Breast epithelium (tissue), 4 donors: Measurements from ENCODE around the gene TNK2. TPM values are rescaled to one million over a fixed set of nuclear protein-coding genes. Genes with fewer than 3 reads are reported as not detected.

Experiments used
- DNase-seq, 2 donors: peaks; one replicate each; pipeline ENCODE4 v3.0.0-alpha.2; 2019; ENCODE audit warnings: low spot score in 2 of 2
- H3K27ac ChIP-seq, 2 donors: fragments of 200-600 bp; sonication (generic) in 1 of 2; one replicate each; pipeline ENCODE4 v1.5.1; 2016 to 2019; ENCODE audit warnings: mild to moderate bottlenecking in 1 of 2
- H3K27me3 ChIP-seq, 2 donors: fragments of 200-600 bp; sonication (generic) in 1 of 2; one replicate each; pipeline versions ENCODE4 v1.5.1 to v1.6.0; 2017 to 2019; ENCODE audit warnings: control low read depth in 1 of 2, mild to moderate bottlenecking in 1 of 2
- H3K36me3 ChIP-seq: fragments of 200-600 bp; one replicate; pipeline ENCODE4 v1.5.1; 2019
- H3K4me1 ChIP-seq, 2 donors: fragments of 200-600 bp; sonication (generic); one replicate each; pipeline ENCODE4 v1.5.1; 2016 to 2019; ENCODE audit warnings: control low read depth in 1 of 2
- H3K4me3 ChIP-seq, 3 donors: fragments of 200-600 bp; sonication (generic); 1 replicate in 2 of 3; 2 replicates in 1 of 3; pipeline ENCODE4 v1.5.1; 2016 to 2019; ENCODE audit warnings: mild to moderate bottlenecking in 3 of 3, moderate library complexity in 2 of 3
- H3K9me3 ChIP-seq, 2 donors: fragments of 200-600 bp; sonication (generic) in 1 of 2; one replicate each; pipeline ENCODE4 v1.5.1; 2016 to 2019; ENCODE audit warnings: control low read depth in 1 of 2
- POLR2A ChIP-seq: fragments of 450-650 bp; IDR thresholded peaks from one replicate; pipeline ENCODE4 v1.6.1; 2016; ENCODE audit warnings: antibody characterized with exemption, mild to moderate bottlenecking, moderate library complexity
- POLR2AphosphoS5 ChIP-seq, 3 donors: sonication (generic); formaldehyde crosslinking; IDR thresholded peaks; one replicate each; pipeline ENCODE4 v1.6.1; 2017; ENCODE audit warnings: antibody characterized with exemption in 3 of 3
- intact Hi-C: fragments of 100-400 bp; cut with DNase I; formaldehyde crosslinking; loops from one replicate; pipeline ENCODE4 v1.15.1; 2023; ENCODE audit warnings: low total_unique reads
- total RNA-seq, 3 donors: library from RNA; depleted of rRNA; stranded (reverse); fragments of >200 nt; gene quantifications; one replicate each; pipeline ENCODE4 v1.1.0, GENCODE V29; 2016
- TF ChIP-seq, protein P1 (sequence below), 3 donors: fragments of 450-650 bp; IDR thresholded peaks; one replicate each; pipeline ENCODE4 v1.5.1; 2016 to 2017; ENCODE audit warnings: antibody characterized with exemption in 3 of 3, mild to moderate bottlenecking in 3 of 3, moderate library complexity in 3 of 3

Gene TNK2
- total RNA-seq, 3 donors from 2014 or later, result 13.1 to 28.7 (median 24.9) TPM

DNA sequence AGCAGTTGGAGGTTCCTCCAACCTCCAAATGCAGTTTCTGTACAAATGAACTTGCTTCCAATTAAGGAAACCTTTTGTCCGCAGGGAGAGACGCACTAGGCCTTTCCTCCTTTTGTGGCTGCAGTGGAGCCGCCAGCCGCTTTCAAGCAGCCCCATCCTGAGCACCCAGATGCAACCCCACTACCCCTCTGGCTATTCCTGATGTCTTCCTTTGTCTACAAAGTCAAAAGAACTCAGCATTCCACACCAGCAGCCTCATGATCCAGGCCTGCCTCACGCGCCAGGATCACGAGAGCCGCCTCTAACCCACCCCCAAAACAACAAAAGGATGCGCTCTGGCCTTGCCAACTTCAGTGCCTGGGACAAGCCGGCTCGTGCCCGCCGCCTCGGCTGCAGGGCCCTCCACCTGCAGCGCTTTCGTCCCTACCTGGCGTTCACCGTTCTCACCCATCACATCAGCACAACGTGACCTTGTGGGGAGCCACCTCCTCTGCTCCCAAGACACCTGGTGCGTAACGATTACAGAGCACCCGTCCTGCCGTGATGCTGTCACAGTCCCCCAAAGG lies 48.4 kb downstream of the TNK2 start:
- Histone ChIP-seq H3K27me3 (no peaks in the 10 kb centered on the region), H3K4me1 (peaks cover 0 to 7% of the 10 kb centered on the region in 2 donors), H3K4me3 (no peak overlapping the region), H3K27ac (peak overlapping the region; percentile 17 to 25), H3K9me3 (no peaks in the 10 kb centered on the region), H3K36me3 (no peaks in the 10 kb centered on the region)
- TF ChIP-seq, protein P1, sequence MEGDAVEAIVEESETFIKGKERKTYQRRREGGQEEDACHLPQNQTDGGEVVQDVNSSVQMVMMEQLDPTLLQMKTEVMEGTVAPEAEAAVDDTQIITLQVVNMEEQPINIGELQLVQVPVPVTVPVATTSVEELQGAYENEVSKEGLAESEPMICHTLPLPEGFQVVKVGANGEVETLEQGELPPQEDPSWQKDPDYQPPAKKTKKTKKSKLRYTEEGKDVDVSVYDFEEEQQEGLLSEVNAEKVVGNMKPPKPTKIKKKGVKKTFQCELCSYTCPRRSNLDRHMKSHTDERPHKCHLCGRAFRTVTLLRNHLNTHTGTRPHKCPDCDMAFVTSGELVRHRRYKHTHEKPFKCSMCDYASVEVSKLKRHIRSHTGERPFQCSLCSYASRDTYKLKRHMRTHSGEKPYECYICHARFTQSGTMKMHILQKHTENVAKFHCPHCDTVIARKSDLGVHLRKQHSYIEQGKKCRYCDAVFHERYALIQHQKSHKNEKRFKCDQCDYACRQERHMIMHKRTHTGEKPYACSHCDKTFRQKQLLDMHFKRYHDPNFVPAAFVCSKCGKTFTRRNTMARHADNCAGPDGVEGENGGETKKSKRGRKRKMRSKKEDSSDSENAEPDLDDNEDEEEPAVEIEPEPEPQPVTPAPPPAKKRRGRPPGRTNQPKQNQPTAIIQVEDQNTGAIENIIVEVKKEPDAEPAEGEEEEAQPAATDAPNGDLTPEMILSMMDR (IDR thresholded peaks at IDR 0.05), result no peak
- TF ChIP-seq POLR2AphosphoS5 (IDR thresholded peaks at IDR 0.05), result no peak
- TF ChIP-seq POLR2A, result no peak
- intact Hi-C loops, result no loop called here
- DNase-seq, result no peak

DNA sequence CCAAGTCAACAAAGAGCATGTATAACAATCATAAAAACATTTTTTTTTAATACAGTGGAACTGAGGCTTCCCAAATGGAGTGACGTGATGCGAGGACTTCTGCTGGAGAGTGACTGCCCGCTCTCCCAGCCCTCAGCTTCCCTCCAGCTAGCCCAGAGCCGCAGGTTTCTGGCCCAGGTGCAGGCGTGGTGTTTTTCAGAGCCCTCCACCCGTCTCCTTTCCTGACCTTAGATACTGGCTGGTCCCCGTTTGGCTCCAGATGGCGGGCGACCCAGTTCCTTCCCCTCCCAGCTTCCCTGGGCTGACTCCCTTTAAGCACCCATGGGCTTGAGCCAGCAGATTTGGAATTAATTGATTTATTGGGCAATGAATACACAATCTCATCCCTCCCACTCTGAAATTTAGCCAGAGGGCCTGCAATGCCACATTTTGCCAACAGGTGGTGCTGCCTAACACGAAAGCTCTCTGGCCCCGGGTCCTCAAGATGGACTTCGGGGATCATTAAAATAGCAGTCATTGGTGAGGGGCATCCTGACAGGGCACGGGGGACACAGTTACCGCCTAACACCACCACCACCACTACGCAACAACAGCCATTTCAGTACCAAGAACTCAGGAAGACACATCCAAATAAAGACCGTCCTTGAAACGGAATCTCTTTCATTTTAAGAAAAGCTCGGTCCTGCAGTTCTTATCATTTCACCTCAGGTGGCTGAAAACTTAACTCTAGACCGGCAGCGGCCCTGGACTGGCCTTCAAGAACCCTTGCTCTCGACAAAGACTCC lies 49.1 kb downstream of the TNK2 start:
- peak; percentile 72 to 76 for DNase-seq
- peak overlapping the region in 1 of 2 donors; percentile 25 for H3K27ac ChIP-seq
- H3K9me3 ChIP-seq, result no peaks in the 10 kb centered on the region
- H3K36me3 ChIP-seq, result no peaks in the 10 kb centered on the region
- TF ChIP-seq, protein P1 (IDR thresholded peaks at IDR 0.05), result peak; percentile 96 to 99 (median 96)
- TF ChIP-seq POLR2A (no peak), POLR2AphosphoS5 (IDR thresholded peaks at IDR 0.05) (no peak)
- no peaks in the 10 kb centered on the region for H3K27me3 ChIP-seq
- intact Hi-C loops, result no loop called here
- no peak overlapping the region for H3K4me3 ChIP-seq
- peaks cover 0 to 7% of the 10 kb centered on the region in 2 donors for H3K4me1 ChIP-seq

DNA sequence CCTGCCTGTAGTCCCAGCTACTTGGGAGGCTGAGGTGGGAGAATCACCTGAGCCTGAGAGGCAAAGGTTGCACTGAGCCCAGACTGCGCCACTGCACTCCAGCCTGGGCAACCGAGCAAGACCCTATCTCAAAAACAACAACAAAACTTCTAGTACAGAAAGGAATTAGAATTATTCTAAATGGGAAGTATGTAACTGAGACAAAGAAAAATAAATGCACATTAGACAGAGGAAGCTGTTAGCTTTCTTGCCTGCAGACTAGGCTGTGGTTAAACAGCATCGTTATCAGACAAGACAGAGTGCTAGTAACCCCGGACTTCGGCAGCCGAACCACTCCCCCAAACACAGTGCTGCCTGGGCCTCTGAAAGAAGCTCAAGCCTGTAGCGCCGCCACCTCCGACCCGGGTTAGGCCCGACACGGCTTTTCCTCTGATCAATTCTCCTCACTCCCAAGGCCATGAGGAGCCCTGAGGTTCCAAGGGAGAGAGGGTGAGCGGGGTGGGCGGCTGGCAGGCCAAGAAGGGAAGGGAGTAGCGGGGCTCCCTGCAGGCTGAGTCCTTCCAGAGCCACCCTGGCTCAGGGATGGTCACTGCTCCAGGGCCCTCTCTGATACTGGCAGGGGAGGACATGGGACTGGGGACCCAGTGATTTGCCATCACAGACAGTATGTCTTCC lies 51.8 kb downstream of the TNK2 start:
- Histone ChIP-seq H3K4me3 (no peak overlapping the region), H3K9me3 (no peaks in the 10 kb centered on the region), H3K4me1 (no peaks in the 10 kb centered on the region), H3K27ac (no peak overlapping the region), H3K36me3 (no peaks in the 10 kb centered on the region), H3K27me3 (no peaks in the 10 kb centered on the region)
- no peak for DNase-seq
- TF ChIP-seq, protein P1 (IDR thresholded peaks at IDR 0.05), result no peak
- TF ChIP-seq POLR2AphosphoS5 (IDR thresholded peaks at IDR 0.05) (no peak), POLR2A (no peak)
- intact Hi-C loops, result loop anchor here (2.0 kb wide), 1 partner anchor 62 kb away; no protein-coding TSS in a partner anchor

DNA sequence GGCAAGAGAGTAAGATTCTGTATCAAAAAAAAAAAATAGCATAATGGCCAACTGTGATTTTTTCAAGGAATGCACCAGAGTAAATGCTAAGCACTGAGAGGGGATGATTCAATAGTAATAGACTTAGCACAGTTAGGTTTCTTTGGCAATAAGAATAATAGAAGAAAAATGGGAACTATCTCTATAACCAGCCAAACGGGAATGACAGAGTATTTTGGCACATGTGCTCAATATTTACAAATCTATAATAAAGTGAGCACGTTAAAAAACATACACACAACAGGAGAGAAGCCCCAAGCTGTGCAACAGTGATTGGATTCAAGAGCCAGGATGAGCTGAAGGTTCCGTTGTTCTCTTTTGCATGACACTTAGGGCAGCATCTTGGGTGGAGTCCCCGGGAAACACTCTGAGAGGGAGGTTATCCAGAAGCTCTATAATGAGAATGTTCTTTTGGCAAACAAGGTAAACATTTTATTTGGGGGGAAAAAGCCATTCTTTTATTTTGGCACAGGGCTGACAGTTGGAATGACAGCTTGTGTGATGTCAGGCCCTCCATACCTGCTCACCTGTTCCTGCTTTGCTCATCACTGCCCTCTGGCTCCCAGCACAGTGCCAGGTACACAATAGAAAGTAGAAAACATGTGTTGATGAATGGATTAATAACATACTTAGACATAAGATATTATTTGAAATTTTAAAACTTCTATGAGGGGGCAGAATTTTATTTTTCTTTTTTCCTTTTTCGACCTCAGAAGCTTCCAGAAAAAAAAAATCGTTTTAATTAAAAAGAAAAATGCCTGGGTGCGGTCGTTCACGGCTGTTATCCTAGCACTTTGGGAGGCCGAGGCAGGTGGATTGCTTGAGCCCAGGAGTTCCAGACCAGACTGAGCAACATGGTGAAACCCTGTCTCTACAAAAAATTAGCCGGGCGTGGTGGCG lies 52.6 kb downstream of the TNK2 start:
- no peak for DNase-seq
- H3K4me1 ChIP-seq, result no peaks in the 10 kb centered on the region
- intact Hi-C loops, result loop anchor here (2.0 kb wide), 1 partner anchor 63 kb away; no protein-coding TSS in a partner anchor
- H3K27me3 ChIP-seq, result no peaks in the 10 kb centered on the region
- H3K9me3 ChIP-seq, result no peaks in the 10 kb centered on the region
- no peaks in the 10 kb centered on the region for H3K36me3 ChIP-seq
- no peak overlapping the region for H3K4me3 ChIP-seq
- H3K27ac ChIP-seq, result no peak overlapping the region
- TF ChIP-seq, protein P1 (IDR thresholded peaks at IDR 0.05), result no peak
- TF ChIP-seq POLR2A, result no peak
- TF ChIP-seq POLR2AphosphoS5 (IDR thresholded peaks at IDR 0.05), result no peak
